Osteocyte (in vitro differentiated cells): Measurements from ENCODE around the gene ZCCHC4. TPM values are rescaled to one million over a fixed set of nuclear protein-coding genes. Genes with fewer than 3 reads are reported as not detected.
"Not testable (repeated sequence)": the region's sequence is repeated elsewhere in the genome, so short reads cannot be mapped to it uniquely, and the experiment has no call there.

ENCODE experiments used
- DNase-seq: peaks from one replicate; pipeline ENCODE4 v3.0.0; 2021; ENCODE audit warnings: mixed read lengths; ENCODE audit not compliant: unreplicated experiment; ENCODE audit errors: extremely low spot score
- H3K27ac Mint-ChIP-seq: one replicate; pipeline ENCODE4 v1.8.0; 2021; ENCODE audit warnings: mild to moderate bottlenecking, mixed read lengths; ENCODE audit not compliant: unreplicated experiment
- H3K27me3 Mint-ChIP-seq: one replicate; pipeline ENCODE4 v1.8.0; 2021; ENCODE audit warnings: mixed read lengths; ENCODE audit not compliant: unreplicated experiment
- H3K36me3 Mint-ChIP-seq: one replicate; pipeline ENCODE4 v1.8.0; 2021; ENCODE audit warnings: mixed read lengths; ENCODE audit not compliant: unreplicated experiment
- H3K4me1 Mint-ChIP-seq: one replicate; pipeline ENCODE4 v1.8.0; 2021; ENCODE audit warnings: mixed read lengths; ENCODE audit not compliant: unreplicated experiment
- H3K4me3 Mint-ChIP-seq: one replicate; pipeline ENCODE4 v1.8.0; 2021; ENCODE audit warnings: mild to moderate bottlenecking, moderate library complexity, mixed read lengths; ENCODE audit not compliant: unreplicated experiment
- H3K9me3 Mint-ChIP-seq: one replicate; pipeline ENCODE4 v1.8.0; 2021; ENCODE audit warnings: mixed read lengths; ENCODE audit not compliant: unreplicated experiment
- total RNA-seq: library from RNA; stranded (reverse); gene quantifications from 2 replicates; pipeline ENCODE4 v1.2.1, GENCODE V29; 2021
- TF ChIP-seq, protein P1 (sequence below): fragments of 200-600 bp; sonication (generic); IDR thresholded peaks from 2 replicates; pipeline ENCODE4 v1.5.0; 2021; ENCODE audit warnings: antibody characterized with exemption, mild to moderate bottlenecking, moderate library complexity

Gene ZCCHC4
- total RNA-seq, 1 donor from 2014 or later: 9.4 TPM

- Mint-ChIP-seq H3K4me3 (no peak overlapping the region), H3K9me3 (no peaks in the 10 kb centered on the region), H3K27ac (no peak overlapping the region), H3K4me1 (no peaks in the 10 kb centered on the region), H3K36me3 (peaks cover 6% of the 10 kb centered on the region), H3K27me3 (no peaks in the 10 kb centered on the region)
- no peak for DNase-seq
- TF ChIP-seq, protein P1, sequence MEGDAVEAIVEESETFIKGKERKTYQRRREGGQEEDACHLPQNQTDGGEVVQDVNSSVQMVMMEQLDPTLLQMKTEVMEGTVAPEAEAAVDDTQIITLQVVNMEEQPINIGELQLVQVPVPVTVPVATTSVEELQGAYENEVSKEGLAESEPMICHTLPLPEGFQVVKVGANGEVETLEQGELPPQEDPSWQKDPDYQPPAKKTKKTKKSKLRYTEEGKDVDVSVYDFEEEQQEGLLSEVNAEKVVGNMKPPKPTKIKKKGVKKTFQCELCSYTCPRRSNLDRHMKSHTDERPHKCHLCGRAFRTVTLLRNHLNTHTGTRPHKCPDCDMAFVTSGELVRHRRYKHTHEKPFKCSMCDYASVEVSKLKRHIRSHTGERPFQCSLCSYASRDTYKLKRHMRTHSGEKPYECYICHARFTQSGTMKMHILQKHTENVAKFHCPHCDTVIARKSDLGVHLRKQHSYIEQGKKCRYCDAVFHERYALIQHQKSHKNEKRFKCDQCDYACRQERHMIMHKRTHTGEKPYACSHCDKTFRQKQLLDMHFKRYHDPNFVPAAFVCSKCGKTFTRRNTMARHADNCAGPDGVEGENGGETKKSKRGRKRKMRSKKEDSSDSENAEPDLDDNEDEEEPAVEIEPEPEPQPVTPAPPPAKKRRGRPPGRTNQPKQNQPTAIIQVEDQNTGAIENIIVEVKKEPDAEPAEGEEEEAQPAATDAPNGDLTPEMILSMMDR: peak; percentile 70
Measured at GRCh38 chr4:25367004-25367621, 54.5 kb downstream of the ZCCHC4 start.

DNA sequence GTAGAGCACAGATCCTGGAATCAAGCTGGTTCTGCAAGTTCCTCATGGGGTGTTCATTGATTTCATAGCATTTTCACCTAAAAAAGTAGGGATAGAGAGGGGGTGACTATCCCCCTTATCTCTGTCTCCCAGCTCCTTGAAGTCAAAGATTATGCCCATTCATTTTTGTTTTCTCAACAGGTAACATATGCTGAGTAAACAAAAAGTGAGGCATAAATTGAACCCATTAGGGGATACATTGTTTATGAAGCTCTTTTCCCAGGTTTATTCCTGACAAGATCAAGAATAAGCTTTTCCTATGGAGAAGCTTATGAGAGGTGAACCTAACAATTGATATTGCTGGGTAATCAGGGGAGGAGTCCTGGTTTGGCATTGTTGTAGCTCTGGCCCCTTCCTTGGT lies 55.3 kb downstream of the ZCCHC4 start:
- H3K4me3 Mint-ChIP-seq: no peak overlapping the region
- no peaks in the 10 kb centered on the region for H3K27me3 Mint-ChIP-seq
- peaks cover 6% of the 10 kb centered on the region for H3K36me3 Mint-ChIP-seq
- no peak overlapping the region for H3K27ac Mint-ChIP-seq
- H3K4me1 Mint-ChIP-seq: no peaks in the 10 kb centered on the region
- TF ChIP-seq, protein P1: no peak
- DNase-seq: no peak
- H3K9me3 Mint-ChIP-seq: no peaks in the 10 kb centered on the region

- Mint-ChIP-seq H3K27me3 (no peaks in the 10 kb centered on the region), H3K36me3 (peaks cover 6% of the 10 kb centered on the region), H3K27ac (no peak overlapping the region), H3K4me1 (no peaks in the 10 kb centered on the region), H3K9me3 (no peaks in the 10 kb centered on the region), H3K4me3 (no peak overlapping the region)
- DNase-seq: no peak
- TF ChIP-seq, protein P1: no peak
Measured at GRCh38 chr4:25368315-25368714, 55.7 kb downstream of the ZCCHC4 start.

GRCh38 chr4:25370242-25370641 lies 57.7 kb downstream of the ZCCHC4 start:
- Mint-ChIP-seq H3K9me3 (no peaks in the 10 kb centered on the region), H3K27me3 (no peaks in the 10 kb centered on the region), H3K36me3 (peaks cover under 1% of the 10 kb centered on the region), H3K4me3 (no peak overlapping the region), H3K4me1 (peaks cover 3% of the 10 kb centered on the region), H3K27ac (no peak overlapping the region)
- no peak for DNase-seq
- TF ChIP-seq, protein P1: no peak

GRCh38 chr4:25372549-25372948 lies 60.0 kb downstream of the ZCCHC4 start:
- not testable (repeated sequence) for H3K4me3 Mint-ChIP-seq, H3K9me3 Mint-ChIP-seq, H3K27me3 Mint-ChIP-seq, DNase-seq, H3K4me1 Mint-ChIP-seq, H3K36me3 Mint-ChIP-seq, H3K27ac Mint-ChIP-seq
